Stimulated activated CD4-positive, alpha-beta T cell treated with anti-CD3 and anti-CD28 coated beads, TNF-alpha, amount 100 ng/mL, for 4 hours (primary cell): ENCODE measurements around the gene PIRT.

ENCODE experiments used
- DNase-seq, 3 experiments: peaks; one replicate each; pipeline ENCODE4 v3.0.0-alpha.2; 2020; ENCODE audit warnings: low read depth in 3 of 3

Gene PIRT

GRCh38 chr17:10821770-10822169 lies 16.1 kb downstream of the PIRT start:
- no peak for DNase-seq

GRCh38 chr17:10821054-10821453 lies 16.8 kb downstream of the PIRT start:
- no peak for DNase-seq

- no peak for DNase-seq
These were observed 22.6 kb downstream of the PIRT start for GRCh38 chr17:10815319-10815718.

GRCh38 chr17:10814075-10814474 lies 23.8 kb downstream of the PIRT start:
- DNase-seq: no peak

- no peak for DNase-seq
These were observed 25.2 kb downstream of the PIRT start for GRCh38 chr17:10812674-10813073.

- no peak for DNase-seq
These were observed 28.3 kb downstream of the PIRT start for GRCh38 chr17:10809605-10810004.

GRCh38 chr17:10807704-10808128 lies 30.2 kb downstream of the PIRT start:
- no peak for DNase-seq

GRCh38 chr17:10806545-10807262 lies 31.2 kb downstream of the PIRT start:
- DNase-seq: no peak

GRCh38 chr17:10805911-10806310 lies 32.0 kb downstream of the PIRT start:
- DNase-seq: no peak

GRCh38 chr17:10804546-10804945 lies 33.3 kb downstream of the PIRT start:
- no peak for DNase-seq

- DNase-seq: no peak
These were observed 33.9 kb downstream of the PIRT start, which contains the start of gene TMEM238L for GRCh38 chr17:10803830-10804475. Gene TMEM238L (minus strand): TSS chr17:10804099. CDS start chr17:10803963, 136 bp downstream.

GRCh38 chr17:10803350-10803749 lies 34.5 kb downstream of the PIRT start:
- DNase-seq: no peak

- no peak for DNase-seq
These were observed 35.2 kb downstream of the PIRT start for GRCh38 chr17:10802496-10803284.

GRCh38 chr17:10799407-10799806 lies 38.5 kb downstream of the PIRT start:
- no peak for DNase-seq

- DNase-seq: no peak
These were observed 39.0 kb downstream of the PIRT start for GRCh38 chr17:10798910-10799309.

GRCh38 chr17:10798332-10798749 lies 39.5 kb downstream of the PIRT start:
- DNase-seq: no peak

GRCh38 chr17:10797476-10798328 lies 40.2 kb downstream of the PIRT start:
- no peak for DNase-seq

- no peak for DNase-seq
These were observed 44.1 kb downstream of the PIRT start for GRCh38 chr17:10793816-10794215.

- DNase-seq: no peak
These were observed 44.6 kb downstream of the PIRT start for GRCh38 chr17:10793256-10793655.

GRCh38 chr17:10792151-10792550 lies 45.7 kb downstream of the PIRT start:
- no peak for DNase-seq
